ENCODE data around the gene UGT2A2.

Gene UGT2A2

GRCh38 chr4:69576251-69576877 is 63.1 kb downstream of the UGT2A2 start:
- Histone ChIP-seq H3K9ac (ENCODE audit: low read depth, low read length) (no peak overlapping the region), H3K4me2 (ENCODE audit: insufficient read depth, low read length) (no peak overlapping the region), H3K36me3 (ENCODE audit: insufficient read depth, low read length) (no peaks in the 10 kb centered on the region), H3K27ac (ENCODE audit: low read length) (no peak overlapping the region), H2AFZ (ENCODE audit: low read depth, low read length) (no peak overlapping the region), H3K4me3 (ENCODE audit: low read depth in 1 of 2, low read length in 2 of 2) (no peak overlapping the region), H4K20me1 (ENCODE audit: insufficient read depth, low read length) (no peaks in the 10 kb centered on the region), H3K4me1 (ENCODE audit: insufficient read depth, low read length) (no peaks in the 10 kb centered on the region), H3K27me3 (ENCODE audit: insufficient read depth, low read length, poor library complexity) (no peaks in the 10 kb centered on the region), H3K79me2 (ENCODE audit: insufficient read depth, low read length) (no peaks in the 10 kb centered on the region), H3K9me3 (ENCODE audit: insufficient read depth, low read length, severe bottlenecking) (no peaks in the 10 kb centered on the region)
- no peak for DNase-seq
- ATAC-seq (ENCODE audit: insufficient read depth, low read depth): no peak
- no peak for TF ChIP-seq CTCF (IDR thresholded peaks at IDR 0.05; ENCODE audit: borderline replicate concordance, extremely low read depth, low read length, poor library complexity, severe bottlenecking)
- no peak for TF ChIP-seq EZH2 (IDR thresholded peaks at IDR 0.05; ENCODE audit: borderline replicate concordance, low read depth, low read length, severe bottlenecking)

- no peak overlapping the region for H3K4me3 ChIP-seq (ENCODE audit: low read depth in 1 of 2, low read length in 2 of 2)
- no peak overlapping the region for H3K9ac ChIP-seq (ENCODE audit: low read depth, low read length)
- no peak overlapping the region for H2AFZ ChIP-seq (ENCODE audit: low read depth, low read length)
- H3K4me2 ChIP-seq (ENCODE audit: insufficient read depth, low read length): no peak overlapping the region
- H3K27ac ChIP-seq (ENCODE audit: low read length): no peak overlapping the region
- no peaks in the 10 kb centered on the region for H3K27me3 ChIP-seq (ENCODE audit: insufficient read depth, low read length, poor library complexity)
- no peaks in the 10 kb centered on the region for H3K4me1 ChIP-seq (ENCODE audit: insufficient read depth, low read length)
- no peak for ATAC-seq (ENCODE audit: insufficient read depth, low read depth)
- H3K9me3 ChIP-seq (ENCODE audit: insufficient read depth, low read length, severe bottlenecking): no peaks in the 10 kb centered on the region
- H3K79me2 ChIP-seq (ENCODE audit: insufficient read depth, low read length): no peaks in the 10 kb centered on the region
- H4K20me1 ChIP-seq (ENCODE audit: insufficient read depth, low read length): no peaks in the 10 kb centered on the region
- no peak for DNase-seq
- no peak for TF ChIP-seq CTCF (IDR thresholded peaks at IDR 0.05; ENCODE audit: borderline replicate concordance, extremely low read depth, low read length, poor library complexity, severe bottlenecking)
- TF ChIP-seq EZH2 (IDR thresholded peaks at IDR 0.05; ENCODE audit: borderline replicate concordance, low read depth, low read length, severe bottlenecking): no peak
- no peaks in the 10 kb centered on the region for H3K36me3 ChIP-seq (ENCODE audit: insufficient read depth, low read length)
These were observed 70.7 kb downstream of the UGT2A2 start for GRCh38 chr4:69568787-69569186.

DNA sequence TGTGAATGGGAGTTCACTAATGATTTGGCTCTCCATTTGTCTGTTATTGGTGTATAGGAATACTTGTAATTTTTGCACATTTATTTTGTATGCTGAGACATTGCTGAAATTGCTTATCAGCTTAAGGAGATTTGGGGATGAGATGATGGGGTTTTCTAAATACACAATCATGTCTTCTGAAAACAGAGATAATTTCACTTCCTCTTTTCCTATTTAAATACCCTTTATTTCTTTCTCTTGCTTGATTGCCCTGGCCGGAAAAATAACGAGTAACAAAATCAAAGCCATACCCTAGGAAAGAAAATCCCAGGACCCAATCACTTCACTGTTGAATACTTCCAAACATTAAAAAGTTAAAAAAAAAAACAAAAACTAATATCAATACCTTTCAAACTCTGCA is 76.0 kb downstream of the UGT2A2 start:
- no peak for ATAC-seq (ENCODE audit: insufficient read depth, low read depth)
- no peak for TF ChIP-seq EZH2 (IDR thresholded peaks at IDR 0.05; ENCODE audit: borderline replicate concordance, low read depth, low read length, severe bottlenecking)
- TF ChIP-seq CTCF (IDR thresholded peaks at IDR 0.05; ENCODE audit: borderline replicate concordance, extremely low read depth, low read length, poor library complexity, severe bottlenecking): no peak
- no peak overlapping the region for H3K4me2 ChIP-seq (ENCODE audit: insufficient read depth, low read length)

More for the DNA sequence above, 76.0 kb downstream of the UGT2A2 start:
- Histone ChIP-seq H3K27me3 (ENCODE audit: insufficient read depth, low read length, poor library complexity) (no peaks in the 10 kb centered on the region), H3K4me1 (ENCODE audit: insufficient read depth, low read length) (no peaks in the 10 kb centered on the region), H3K9me3 (ENCODE audit: insufficient read depth, low read length, severe bottlenecking) (no peaks in the 10 kb centered on the region), H3K4me3 (ENCODE audit: low read depth in 1 of 2, low read length in 2 of 2) (no peak overlapping the region), H3K79me2 (ENCODE audit: insufficient read depth, low read length) (no peaks in the 10 kb centered on the region), H4K20me1 (ENCODE audit: insufficient read depth, low read length) (no peaks in the 10 kb centered on the region), H3K9ac (ENCODE audit: low read depth, low read length) (no peak overlapping the region), H3K27ac (ENCODE audit: low read length) (no peak overlapping the region), H3K36me3 (ENCODE audit: insufficient read depth, low read length) (no peaks in the 10 kb centered on the region), H2AFZ (ENCODE audit: low read depth, low read length) (no peak overlapping the region)
- no peak for DNase-seq

Data from DND-41 (cell line).